PFSK-1 (cell line): ENCODE results near the gene SIGLEC11.

Source experiments
- POLR2AphosphoS5 ChIP-seq: IDR thresholded peaks from 2 replicates; pipeline ENCODE4 v1.6.1; 2012; ENCODE audit warnings: low read depth, mild to moderate bottlenecking, control low read depth, low read length, moderate library complexity
- REST ChIP-seq, 2 experiments: IDR thresholded peaks; 2 replicates each; pipeline versions ENCODE4 v1.6.1 to v1.8.0; 2011 to 2012; ENCODE audit warnings: low read depth in 2 of 2, low read length in 2 of 2, control low read depth in 1 of 2, inconsistent platforms in 1 of 2, mild to moderate bottlenecking in 1 of 2, moderate library complexity in 1 of 2; ENCODE audit not compliant: insufficient read depth in 1 of 2
- SIN3A ChIP-seq: IDR thresholded peaks from 2 replicates; pipeline ENCODE4 v1.6.1; 2012; ENCODE audit warnings: mild to moderate bottlenecking, low read length, moderate library complexity, borderline replicate concordance; ENCODE audit not compliant: insufficient read depth
- TAF1 ChIP-seq: IDR thresholded peaks from 2 replicates; pipeline ENCODE4 v1.6.1; 2012; ENCODE audit warnings: low read length, control low read depth, borderline replicate concordance; ENCODE audit not compliant: insufficient read depth

- TF ChIP-seq POLR2AphosphoS5 (no peak; the same call in 1 of the 2 replicates), SIN3A (no peak), REST (IDR thresholded peaks at IDR 0.05; ENCODE audit: insufficient read depth in 1 of 2, low read depth in 2 of 2, low read length in 2 of 2) (no peak), TAF1 (no peak)
These were observed 52.2 kb downstream of the SIGLEC11 start for GRCh38 chr19:49908480-49909420.
